ENCODE data around the gene PCDHGB5. TPM values are rescaled to one million over a fixed set of nuclear protein-coding genes. Genes with fewer than 3 reads are reported as not detected.
A peak's percentile ranks its signal among the peaks of the same experiment; 100 is the strongest.
"Not testable (repeated sequence)": the region's sequence is repeated elsewhere in the genome, so short reads cannot be mapped to it uniquely, and the experiment has no call there.

The PCDHGB5 gene
- total and polyA plus RNA-seq, 8 donors: 7.6 to 10.1 (median 8.7) TPM

- no peak for TF ChIP-seq CTCF (IDR thresholded peaks at IDR 0.05)
- Histone ChIP-seq H3K27ac (no peak overlapping the region), H3K36me3 (no peaks in the 10 kb centered on the region), H3K27me3 (peaks cover 23 to 90% of the 10 kb centered on the region in 2 donors), H3K9me3 (peaks cover 0 to 68% of the 10 kb centered on the region in 2 donors), H3K4me1 (peaks cover 0 to 5% of the 10 kb centered on the region in 2 donors), H3K4me3 (no peak overlapping the region)
- intact Hi-C loops (cut with DNase I): loop anchor here in 1 of 2 donors (10.0 kb wide), 2 partner anchors 115 to 155 kb away; no protein-coding TSS in a partner anchor
- ATAC-seq: no peak
- peak in 1 of 4 donors; percentile 63 for DNase-seq
These were observed 12.0 kb downstream of the PCDHGB5 start for GRCh38 chr5:141409598-141410306.

DNA sequence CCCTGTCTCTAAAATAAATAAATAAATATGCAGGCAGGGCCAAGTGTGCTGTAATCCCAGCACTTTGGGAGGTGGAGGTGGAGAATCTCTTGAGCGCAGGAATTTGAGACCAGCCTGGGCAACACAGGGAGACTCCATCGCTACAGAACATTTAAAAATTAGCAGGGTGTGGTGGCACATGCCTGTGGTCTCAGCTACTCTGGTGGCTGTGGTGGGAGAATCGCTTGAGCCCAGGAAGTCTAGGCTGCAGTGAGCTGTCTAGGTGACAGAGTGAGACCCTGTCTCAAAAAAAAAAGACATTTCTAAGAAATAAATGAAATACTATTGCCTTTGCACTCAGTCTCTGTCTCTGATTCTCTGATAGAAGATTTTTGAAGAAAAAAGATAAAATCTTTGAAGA is 13.8 kb downstream of the PCDHGB5 start:
- Histone ChIP-seq H3K27me3 (peaks cover 28 to 94% of the 10 kb centered on the region in 2 donors), H3K9me3 (peaks cover 0 to 62% of the 10 kb centered on the region in 2 donors), H3K27ac (no peak overlapping the region), H3K4me3 (no peak overlapping the region), H3K4me1 (peaks cover 0 to 5% of the 10 kb centered on the region in 2 donors), H3K36me3 (no peaks in the 10 kb centered on the region)
- intact Hi-C loops (cut with DNase I): loop anchor here in 1 of 2 donors (10.0 kb wide), 2 partner anchors 113 to 153 kb away; no protein-coding TSS in a partner anchor
- TF ChIP-seq CTCF (IDR thresholded peaks at IDR 0.05): no peak
- DNase-seq (no peak), ATAC-seq (no peak)

GRCh38 chr5:141412854-141413539 is 15.2 kb downstream of the PCDHGB5 start, which contains the start of gene PCDHGA10:
PCDHGA10 (plus strand) TSS chr5:141412987; CDS start chr5:141413176, 189 bp downstream.
- H3K36me3 ChIP-seq: no peaks in the 10 kb centered on the region
- H3K4me3 ChIP-seq: peak within 1 kb of the TSS in 1 of 2 donors; percentile 33
- TF ChIP-seq CTCF (IDR thresholded peaks at IDR 0.05): peak; percentile 29 to 49
- intact Hi-C loops (cut with DNase I): loop anchor here in 1 of 2 donors (10.0 kb wide), 2 partner anchors 112 to 152 kb away; no protein-coding TSS in a partner anchor
- ATAC-seq (peak; percentile 71), DNase-seq (peak in 2 of 4 donors; percentile 24 to 80)
- peaks cover 0 to 5% of the 10 kb centered on the region in 2 donors for H3K4me1 ChIP-seq
- H3K9me3 ChIP-seq: peaks cover 0 to 63% of the 10 kb centered on the region in 2 donors
- no peak within 1 kb of the TSS for H3K27ac ChIP-seq
- peaks cover 25 to 94% of the 10 kb centered on the region in 2 donors for H3K27me3 ChIP-seq

- DNase-seq: peak in 1 of 4 donors; percentile 48
- Histone ChIP-seq H3K27me3 (peaks cover 28 to 94% of the 10 kb centered on the region in 2 donors), H3K4me1 (peaks cover 0 to 5% of the 10 kb centered on the region in 2 donors), H3K36me3 (no peaks in the 10 kb centered on the region), H3K4me3 (peak overlapping the region in 1 of 2 donors; percentile 33), H3K27ac (no peak overlapping the region), H3K9me3 (peaks cover 0 to 64% of the 10 kb centered on the region in 2 donors)
- ATAC-seq: no peak
- no peak for TF ChIP-seq CTCF (IDR thresholded peaks at IDR 0.05)
- intact Hi-C loops (cut with DNase I): loop anchor here in 1 of 2 donors (10.0 kb wide), 2 partner anchors 111 to 151 kb away; no protein-coding TSS in a partner anchor
These were observed 15.9 kb downstream of the PCDHGB5 start for GRCh38 chr5:141413540-141414069.

GRCh38 chr5:141414548-141415274 is 17.0 kb downstream of the PCDHGB5 start:
- Histone ChIP-seq H3K27me3 (peaks cover 31 to 94% of the 10 kb centered on the region in 2 donors), H3K9me3 (peaks cover 6 to 64% of the 10 kb centered on the region in 2 donors)
- DNase-seq: peak in 1 of 4 donors; percentile 58
- not testable (repeated sequence) for H3K27ac ChIP-seq, H3K4me3 ChIP-seq, H3K4me1 ChIP-seq, H3K36me3 ChIP-seq, ATAC-seq
- intact Hi-C loops (cut with DNase I): loop anchor here in 1 of 2 donors (10.0 kb wide), 2 partner anchors 110 to 150 kb away; no protein-coding TSS in a partner anchor

DNA sequence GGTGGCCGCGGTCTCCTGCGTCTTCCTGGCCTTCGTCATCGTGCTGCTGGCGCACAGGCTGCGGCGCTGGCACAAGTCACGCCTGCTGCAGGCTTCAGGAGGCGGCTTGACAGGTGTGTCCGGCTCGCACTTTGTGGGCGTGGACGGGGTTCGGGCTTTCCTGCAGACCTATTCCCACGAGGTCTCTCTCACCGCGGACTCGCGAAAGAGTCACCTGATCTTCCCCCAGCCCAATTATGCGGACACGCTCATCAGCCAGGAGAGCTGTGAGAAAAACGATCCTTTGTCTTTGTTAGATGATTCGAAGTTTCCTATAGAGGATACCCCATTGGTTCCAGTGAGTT is 17.5 kb downstream of the PCDHGB5 start:
- not testable (repeated sequence) for H3K4me1 ChIP-seq, ATAC-seq, H3K36me3 ChIP-seq, H3K27ac ChIP-seq, H3K4me3 ChIP-seq
- Histone ChIP-seq H3K9me3 (peaks cover 7 to 64% of the 10 kb centered on the region in 2 donors), H3K27me3 (peaks cover 29 to 94% of the 10 kb centered on the region in 2 donors)
- DNase-seq: peak in 1 of 4 donors; percentile 43
- intact Hi-C loops (cut with DNase I): loop anchor here in 1 of 2 donors (10.0 kb wide), 2 partner anchors 110 to 150 kb away; no protein-coding TSS in a partner anchor
